ENCODE measurements around the gene ZNF48.

- no peak for TF ChIP-seq EZH2 (IDR thresholded peaks at IDR 0.05; ENCODE audit: borderline replicate concordance, low read length)
- TF ChIP-seq CTCF (IDR thresholded peaks at IDR 0.05; ENCODE audit: low read length): no peak
Measured at GRCh38 chr16:30437511-30438046, 42.4 kb downstream of the ZNF48 start.
